ENCODE data around the gene MRPL12.

Gene MRPL12

GRCh38 chr17:81715872-81716673 lies 12.9 kb downstream of the MRPL12 start:
- DNase-seq (ENCODE audit: low read depth in 2 of 2, low spot score in 1 of 2): no peak

GRCh38 chr17:81716674-81716996 lies 13.5 kb downstream of the MRPL12 start:
- no peak for DNase-seq (ENCODE audit: low read depth in 2 of 2, low spot score in 1 of 2)

- DNase-seq (ENCODE audit: low read depth in 2 of 2, low spot score in 1 of 2): no peak
Measured at GRCh38 chr17:81717049-81717765, 14.0 kb downstream of the MRPL12 start.

GRCh38 chr17:81717766-81718089 lies 14.6 kb downstream of the MRPL12 start:
- no peak for DNase-seq (ENCODE audit: low read depth in 2 of 2, low spot score in 1 of 2)

DNA sequence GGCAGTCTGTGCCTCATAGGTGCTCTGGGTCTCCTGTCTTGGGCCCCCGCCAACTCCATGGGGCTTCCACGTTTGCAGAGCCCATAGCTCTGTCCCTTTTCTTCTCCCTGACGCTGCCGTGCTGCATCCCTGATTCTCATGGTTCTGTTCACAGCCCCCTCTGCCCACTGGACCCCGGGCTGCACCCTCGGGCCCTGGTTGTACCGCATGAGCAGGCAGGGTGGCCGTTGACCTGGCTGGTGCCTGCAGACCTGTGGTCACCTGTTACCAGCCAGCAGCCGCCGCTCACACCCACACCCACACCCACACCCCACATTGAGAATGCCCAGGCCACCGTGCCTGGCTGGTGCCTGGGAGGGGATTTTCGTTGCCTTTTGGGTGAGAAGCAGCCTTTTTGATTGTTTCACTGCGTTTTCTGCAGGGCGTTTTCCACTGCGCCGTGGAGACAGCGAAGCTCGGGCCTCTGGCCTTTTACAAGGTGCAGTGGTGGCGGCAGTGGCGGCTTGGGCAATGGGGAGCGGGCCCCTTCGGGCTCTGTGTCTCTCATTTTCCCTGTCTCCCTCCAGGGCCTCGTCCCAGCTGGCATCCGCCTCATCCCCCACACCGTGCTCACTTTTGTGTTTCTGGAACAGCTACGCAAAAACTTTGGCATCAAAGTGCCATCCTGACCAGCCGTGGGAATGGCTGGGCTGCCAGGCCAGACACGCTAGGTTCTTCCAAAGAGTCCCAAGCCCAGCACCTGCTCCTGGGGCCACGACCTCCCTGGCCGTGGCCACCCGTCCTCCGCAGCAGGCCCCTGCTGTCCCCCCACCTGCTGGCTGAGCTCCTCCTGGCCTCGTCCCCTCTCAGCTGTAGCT lies 16.5 kb downstream of the MRPL12 start:
- no peak for DNase-seq (ENCODE audit: low read depth in 2 of 2, low spot score in 1 of 2)

DNA sequence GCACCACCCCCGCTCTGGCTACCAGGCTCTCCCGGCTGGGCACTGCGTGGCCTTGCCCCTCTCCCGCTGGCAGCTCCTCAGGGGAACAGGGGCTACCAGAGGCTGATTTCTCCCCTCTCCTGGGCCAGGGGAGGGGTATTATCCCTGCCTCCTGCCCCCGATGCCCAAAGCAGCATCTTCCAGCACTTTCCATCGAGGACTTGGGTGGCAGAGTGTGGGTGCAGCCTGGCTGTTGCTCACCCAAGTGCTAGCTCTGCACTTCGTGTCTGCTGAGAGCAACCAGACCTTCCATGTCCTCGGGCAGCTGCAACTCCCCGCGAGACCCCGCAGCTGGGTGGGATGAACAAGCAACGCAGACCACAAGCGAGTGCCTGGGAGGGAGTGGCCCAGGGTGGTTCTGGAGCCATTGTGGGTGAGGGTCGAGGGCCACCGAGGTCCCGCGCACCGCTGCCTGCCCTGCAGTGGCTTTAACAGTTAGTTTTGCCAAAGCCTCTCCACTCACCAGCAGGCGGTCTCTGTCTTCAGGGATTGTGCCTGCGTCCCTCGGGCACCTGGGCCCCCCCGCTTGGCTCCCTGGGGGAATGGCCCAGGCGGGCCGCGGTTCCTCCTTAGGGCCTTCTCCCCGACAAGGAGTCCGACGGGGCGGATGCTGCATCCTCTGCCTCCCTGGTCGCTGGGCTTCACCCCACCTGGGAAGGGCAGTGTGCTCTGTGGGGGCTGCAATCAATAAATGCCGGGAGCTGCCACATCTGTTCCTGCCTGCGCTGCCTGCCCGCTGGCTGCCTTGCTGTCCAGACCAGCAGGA lies 17.3 kb downstream of the MRPL12 start:
- DNase-seq (ENCODE audit: low read depth in 2 of 2, low spot score in 1 of 2): no peak

- DNase-seq (ENCODE audit: low read depth in 2 of 2, low spot score in 1 of 2): no peak
Measured at GRCh38 chr17:81722184-81723120, 19.3 kb downstream of the MRPL12 start.

GRCh38 chr17:81723651-81724209 lies 20.6 kb downstream of the MRPL12 start:
- no peak for DNase-seq (ENCODE audit: low read depth in 2 of 2, low spot score in 1 of 2)

DNA sequence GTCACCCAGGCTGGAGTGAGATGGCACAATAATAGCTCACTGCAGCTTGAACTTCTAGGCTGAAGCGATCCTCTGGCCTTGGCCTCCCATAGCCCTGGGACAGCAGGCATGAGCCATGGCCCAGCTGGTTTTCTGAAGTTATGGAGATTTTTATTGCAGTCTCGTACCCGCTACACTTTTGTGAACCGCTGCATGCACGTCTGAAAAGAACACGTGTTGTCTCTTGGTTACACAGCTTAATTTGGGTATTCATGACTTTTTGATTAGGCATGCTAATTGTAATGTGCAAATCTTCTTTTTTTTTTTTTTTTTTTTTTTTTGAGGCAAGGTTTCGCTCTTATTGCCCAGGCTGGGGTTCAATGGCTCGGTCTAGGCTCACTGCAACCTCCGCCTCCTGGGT lies 22.3 kb downstream of the MRPL12 start:
- DNase-seq (ENCODE audit: low read depth in 2 of 2, low spot score in 1 of 2): no peak

DNA sequence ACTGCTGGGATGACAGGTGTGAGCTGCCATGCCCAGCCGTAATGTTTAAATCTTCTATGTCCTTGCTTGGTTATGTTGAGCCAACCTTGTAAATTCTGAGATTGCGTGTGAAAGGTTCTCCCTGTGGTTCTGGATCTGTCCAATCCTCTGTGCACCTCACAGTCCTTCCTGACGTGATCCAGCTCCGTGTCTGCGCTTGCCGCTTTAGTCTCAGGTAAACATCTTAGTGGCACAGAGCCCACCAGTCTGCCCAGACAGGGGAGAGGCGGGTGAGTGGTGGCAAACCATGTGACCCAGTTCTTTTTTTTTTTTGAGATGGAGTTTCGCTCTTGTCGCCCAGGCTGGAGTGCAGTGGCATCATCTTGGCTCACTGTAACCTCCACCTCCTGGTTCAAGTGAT lies 22.8 kb downstream of the MRPL12 start:
- no peak for DNase-seq (ENCODE audit: low read depth in 2 of 2, low spot score in 1 of 2)

DNA sequence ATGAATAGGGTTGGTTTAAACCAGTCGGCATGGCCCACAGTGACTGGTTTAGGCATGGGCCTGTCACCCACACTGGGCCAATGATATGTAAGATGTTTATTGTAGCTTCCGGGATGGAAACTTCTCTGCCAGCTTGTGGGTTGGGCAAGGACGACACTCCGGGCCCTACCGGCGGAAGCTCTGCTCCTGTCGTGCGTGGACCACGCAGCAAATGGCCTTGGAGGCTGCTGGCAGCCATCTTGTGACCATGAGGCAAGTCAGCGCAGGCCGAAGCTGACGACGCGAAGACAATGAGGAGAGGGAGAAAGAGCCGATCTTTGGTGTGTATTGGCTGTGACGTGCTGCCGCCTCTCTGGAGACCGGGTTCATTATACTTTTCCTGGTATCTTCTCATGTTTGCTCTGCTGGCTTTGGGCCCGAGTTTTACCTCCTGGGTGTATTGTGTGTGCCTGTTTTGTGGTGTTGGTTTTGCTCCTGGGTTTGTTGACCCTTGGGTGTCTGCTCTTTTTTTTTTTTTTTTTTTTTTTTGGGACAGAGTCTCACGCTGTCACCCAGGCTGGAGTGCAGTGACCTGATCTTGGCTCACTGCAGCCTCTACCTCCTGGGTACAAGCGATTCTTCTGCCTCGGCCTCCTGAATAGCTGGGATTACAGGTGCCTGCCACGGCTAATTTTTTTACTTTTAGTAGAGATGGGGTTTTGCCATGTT lies 24.3 kb downstream of the MRPL12 start:
- no peak for DNase-seq (ENCODE audit: low read depth in 2 of 2, low spot score in 1 of 2)

DNA sequence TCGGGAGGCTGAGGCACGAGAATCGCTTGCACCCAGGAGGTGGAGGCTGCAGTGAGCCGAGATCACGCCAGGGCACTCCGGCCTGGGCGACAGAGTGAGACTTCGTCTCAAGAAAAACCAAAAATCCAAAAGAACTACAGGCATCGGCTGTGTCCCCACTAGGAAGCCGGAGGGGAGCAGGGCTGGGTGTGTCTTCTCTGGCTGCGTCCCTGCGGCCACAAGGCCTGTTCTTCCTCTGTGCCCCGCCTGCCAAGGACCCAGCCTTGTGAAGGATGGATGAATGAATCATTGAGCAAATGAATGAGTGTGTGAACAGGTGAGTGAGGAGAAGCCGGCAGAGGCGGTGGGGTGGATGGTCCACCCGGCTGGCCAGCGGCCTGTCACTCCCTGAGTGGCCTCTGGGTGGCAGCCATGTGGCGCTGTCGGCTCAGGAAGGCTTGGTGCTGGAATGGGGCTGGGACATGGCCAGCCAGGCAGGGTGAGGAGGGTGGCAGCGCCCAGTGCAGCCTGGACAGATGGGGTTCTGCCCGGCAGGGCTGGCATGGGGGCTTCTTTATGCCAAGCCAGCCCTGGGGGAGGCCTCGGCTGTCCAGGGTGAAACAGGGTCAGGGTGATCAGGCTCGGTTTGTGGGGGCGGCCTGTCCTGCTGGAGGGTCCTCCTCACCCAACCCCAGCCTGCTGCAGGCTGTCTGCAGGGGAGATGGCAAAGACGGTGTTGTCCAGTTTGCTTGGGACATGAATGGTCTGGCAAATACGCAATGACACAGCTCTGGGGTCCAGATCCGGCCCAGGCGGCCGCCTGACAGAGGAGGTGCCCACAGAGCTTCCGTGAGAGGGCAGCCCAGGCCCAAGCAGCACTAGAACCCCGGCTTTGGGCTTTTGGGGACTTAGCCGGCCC lies 30.6 kb downstream of the MRPL12 start:
- DNase-seq (ENCODE audit: low read depth in 2 of 2, low spot score in 1 of 2): peak in 1 of 2 donors; percentile 23

DNA sequence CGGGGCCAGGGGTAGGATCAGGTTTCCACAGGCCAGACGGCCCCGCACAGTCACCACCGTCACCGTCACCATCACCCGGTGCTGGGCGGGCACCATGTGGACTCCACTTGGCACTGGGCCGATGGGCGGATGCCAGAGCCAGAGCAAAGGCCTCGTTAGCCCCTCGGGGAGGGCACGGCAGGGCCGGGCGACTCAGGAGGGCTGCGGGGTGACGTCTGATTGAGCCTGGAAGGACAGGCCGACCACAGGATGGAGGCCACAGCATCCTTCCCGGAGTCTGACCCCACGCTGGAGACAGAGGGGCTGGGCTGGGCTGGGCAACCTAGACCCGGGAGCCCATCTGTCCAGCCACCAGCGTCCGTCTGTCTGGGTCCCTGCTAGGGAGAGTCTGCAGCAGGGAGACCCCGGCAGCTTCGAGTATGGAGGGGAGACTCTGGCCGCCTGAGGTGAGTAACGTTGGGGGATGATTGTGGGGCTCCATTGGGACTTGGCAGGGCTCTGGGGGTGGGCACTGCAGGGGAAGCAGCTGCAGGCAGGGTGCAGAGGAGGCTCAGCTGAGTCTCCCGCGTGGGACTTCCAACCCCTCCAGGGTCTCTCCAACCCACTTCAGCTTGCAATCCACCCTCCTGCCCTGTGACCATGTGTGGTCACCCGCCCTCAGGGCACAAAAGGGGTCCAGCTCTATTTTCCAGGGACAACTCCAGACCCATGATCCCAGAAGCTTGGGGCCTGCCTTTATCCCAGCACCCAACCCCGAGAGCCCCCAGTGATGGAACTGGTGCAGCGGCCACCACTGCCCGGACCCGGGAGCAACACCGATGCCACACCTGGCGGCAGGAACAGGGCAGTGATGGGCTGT lies 31.5 kb downstream of the MRPL12 start:
- DNase-seq (ENCODE audit: low read depth in 2 of 2, low spot score in 1 of 2): no peak

DNA sequence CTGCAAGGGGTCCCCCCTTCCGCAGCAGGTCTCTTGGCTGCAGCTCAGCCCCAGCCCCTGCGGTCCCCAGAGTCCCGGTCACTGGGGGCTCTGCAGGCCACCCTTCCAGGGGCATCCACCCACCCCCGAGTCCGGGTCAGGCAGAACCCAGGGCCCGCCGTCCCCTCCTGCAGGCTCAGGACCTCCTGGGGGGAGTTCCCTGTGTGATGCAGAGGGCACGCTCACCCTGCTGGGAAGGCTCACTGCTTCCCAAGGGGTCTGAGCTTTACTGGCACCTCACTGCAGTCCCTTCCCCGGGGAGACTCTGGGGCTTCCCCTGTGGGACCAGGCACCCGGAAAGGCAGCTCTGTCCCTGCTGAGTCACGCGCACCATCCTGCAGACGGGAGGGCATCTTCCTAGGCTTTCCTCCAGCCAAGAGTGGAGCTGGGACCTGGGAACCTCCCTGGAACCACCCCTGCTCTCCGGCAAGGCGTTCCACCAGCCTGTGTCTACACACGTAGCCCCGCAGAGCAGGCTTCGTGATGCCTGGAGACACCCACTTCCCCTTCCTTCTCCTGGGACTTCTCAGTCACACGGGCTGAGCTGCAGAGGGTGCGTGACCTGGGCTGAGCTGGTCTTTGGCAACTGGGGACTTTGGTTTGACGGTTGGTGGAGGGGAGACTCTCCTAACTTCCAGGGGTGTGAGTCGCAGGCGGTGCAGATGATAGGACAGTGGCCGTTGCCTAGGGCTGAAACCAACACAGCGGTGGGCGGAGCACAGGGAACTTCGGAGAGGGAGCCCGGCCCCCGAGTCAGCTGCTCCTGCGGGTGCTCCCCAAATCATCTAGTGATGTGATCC lies 32.3 kb downstream of the MRPL12 start:
- no peak for DNase-seq (ENCODE audit: low read depth in 2 of 2, low spot score in 1 of 2)

DNA sequence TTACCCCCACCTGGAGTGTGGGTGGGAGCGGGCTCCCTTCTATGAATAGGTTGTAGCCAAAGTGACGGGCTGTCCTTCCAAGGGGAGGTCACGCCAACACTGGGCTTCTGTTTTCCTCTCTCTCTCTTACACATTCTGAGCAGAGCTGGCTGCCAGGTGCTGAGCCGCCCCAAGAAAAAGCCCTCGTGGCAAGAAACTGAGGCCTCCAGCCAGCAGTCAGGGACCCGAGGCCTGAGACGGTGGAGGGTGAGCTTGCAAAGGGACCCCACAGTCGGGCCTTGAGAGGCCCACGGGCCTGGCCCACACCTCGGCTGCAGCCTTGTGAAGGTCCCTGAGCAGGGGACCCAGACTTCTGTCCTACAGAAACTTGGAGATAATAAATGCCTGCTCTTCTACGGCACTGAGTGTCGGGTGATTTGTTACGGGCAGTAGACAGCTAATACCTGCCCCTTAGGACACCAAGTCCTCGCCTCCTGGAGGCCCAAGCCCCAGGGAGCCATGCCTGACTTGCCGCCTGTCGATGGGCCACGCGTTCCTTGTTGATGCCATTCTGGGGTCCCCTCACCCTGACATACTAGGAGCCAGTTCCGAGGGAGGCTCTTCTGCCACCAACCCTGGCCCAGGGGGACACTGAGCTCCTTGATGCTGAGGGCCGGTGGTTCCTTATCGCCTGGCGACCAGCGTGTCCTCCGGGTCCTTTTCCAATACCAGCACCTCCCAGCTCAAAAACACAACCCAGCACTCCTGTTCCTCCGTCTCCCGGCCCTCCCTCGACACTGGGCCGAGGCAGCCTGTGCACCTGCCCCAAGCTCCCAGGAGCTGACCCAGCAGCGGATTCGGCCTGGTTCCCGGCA lies 35.0 kb downstream of the MRPL12 start:
- DNase-seq (ENCODE audit: low read depth in 2 of 2, low spot score in 1 of 2): no peak

Data from stimulated activated CD8-positive, alpha-beta memory T cell treated with anti-CD3 and anti-CD28 coated beads, Interleukin-4, amount 100 ng/mL, for 1 hour (primary cell).